Smooth muscle cell (in vitro differentiated cells): Measurements from ENCODE around the gene STAC3. TPM values are rescaled to one million over a fixed set of nuclear protein-coding genes. Genes with fewer than 3 reads are reported as not detected.
A peak's percentile ranks its signal among the peaks of the same experiment; 100 is the strongest.

Experiments used
- DNase-seq: peaks from one replicate; lab custom pipeline; 2025; ENCODE audit not compliant: unreplicated experiment; lab: John Stamatoyannopoulos, UW
- H2AFZ ChIP-seq: fragments of 200-600 bp; sonication (generic); 2 replicates; pipeline ENCODE4 v1.6.0; 2016; ENCODE audit warnings: antibody characterized with exemption, low read depth, mild to moderate bottlenecking
- H3F3A ChIP-seq: fragments of 200-600 bp; sonication (generic); 2 replicates; pipeline ENCODE4 v1.6.0; 2017; ENCODE audit warnings: antibody characterized with exemption, low read depth
- H3K27ac ChIP-seq: fragments of 200-600 bp; sonication (generic); 2 replicates; pipeline ENCODE4 v1.5.1; 2016; ENCODE audit warnings: low read depth, mild to moderate bottlenecking
- H3K27me3 ChIP-seq: fragments of 200-600 bp; sonication (generic); 2 replicates; pipeline ENCODE4 v1.6.1; 2016; ENCODE audit warnings: low read depth, mild to moderate bottlenecking
- H3K36me3 ChIP-seq: fragments of 200-600 bp; sonication (generic); 2 replicates; pipeline ENCODE4 v1.5.1; 2016; ENCODE audit warnings: low read depth
- H3K4me1 ChIP-seq: fragments of 200-600 bp; sonication (generic); 2 replicates; pipeline ENCODE4 v1.5.1; 2016; ENCODE audit warnings: low read depth
- H3K4me2 ChIP-seq: fragments of 200-600 bp; sonication (generic); 2 replicates; pipeline ENCODE4 v1.6.0; 2016; ENCODE audit warnings: mild to moderate bottlenecking
- H3K4me3 ChIP-seq: fragments of 200-600 bp; sonication (generic); 2 replicates; pipeline ENCODE4 v1.5.1; 2016; ENCODE audit warnings: mild to moderate bottlenecking
- H3K79me2 ChIP-seq: fragments of 200-600 bp; sonication (generic); 2 replicates; pipeline ENCODE4 v1.6.0; 2016; ENCODE audit warnings: low read depth, mild to moderate bottlenecking
- H3K9ac ChIP-seq: fragments of 200-600 bp; sonication (generic); 2 replicates; pipeline ENCODE4 v1.6.0; 2016; ENCODE audit warnings: low read depth
- H3K9me3 ChIP-seq: fragments of 200-600 bp; sonication (generic); replicated peaks from 2 replicates; pipeline ENCODE4 v1.5.1; 2016; ENCODE audit warnings: low read depth
- H4K20me1 ChIP-seq: fragments of 200-600 bp; sonication (generic); 2 replicates; pipeline ENCODE4 v1.6.0; 2016; ENCODE audit warnings: low read depth
- CTCF ChIP-seq: fragments of 200-600 bp; sonication (generic); IDR thresholded peaks from 2 replicates; pipeline ENCODE4 v1.5.1; 2017; ENCODE audit warnings: borderline replicate concordance, mild to moderate bottlenecking, antibody characterized with exemption; ENCODE audit not compliant: insufficient read depth, poor library complexity, severe bottlenecking
- WGBS: methylation state at CpG from one replicate; pipeline ENCODE4 v1.1.7; 2016; ENCODE audit warnings: low lambda C conversion rate; 5-methylcytosine and 5-hydroxymethylcytosine counted together
- polyA plus RNA-seq: library from polyadenylated mRNA; unstranded; fragments of >200 nt; fragmentation: Nextera tagmentation; extraction: Ambion mirVana; gene quantifications from 2 replicates; pipeline ENCODE4 v1.2.1, GENCODE V29; 2016
- total RNA-seq: library from RNA; depleted of rRNA; stranded (reverse); fragments of >200 nt; gene quantifications from 2 replicates; pipeline ENCODE4 v1.2.3, GENCODE V29; 2014

The STAC3 gene
- total and polyA plus RNA-seq, 2 experiments from 2014 or later = 1.4 TPM; not detected in 1

GRCh38 chr12:57230381-57231155 lies 20.4 kb downstream of the STAC3 start:
- H2AFZ ChIP-seq = no peak overlapping the region
- no peak for DNase-seq

DNA sequence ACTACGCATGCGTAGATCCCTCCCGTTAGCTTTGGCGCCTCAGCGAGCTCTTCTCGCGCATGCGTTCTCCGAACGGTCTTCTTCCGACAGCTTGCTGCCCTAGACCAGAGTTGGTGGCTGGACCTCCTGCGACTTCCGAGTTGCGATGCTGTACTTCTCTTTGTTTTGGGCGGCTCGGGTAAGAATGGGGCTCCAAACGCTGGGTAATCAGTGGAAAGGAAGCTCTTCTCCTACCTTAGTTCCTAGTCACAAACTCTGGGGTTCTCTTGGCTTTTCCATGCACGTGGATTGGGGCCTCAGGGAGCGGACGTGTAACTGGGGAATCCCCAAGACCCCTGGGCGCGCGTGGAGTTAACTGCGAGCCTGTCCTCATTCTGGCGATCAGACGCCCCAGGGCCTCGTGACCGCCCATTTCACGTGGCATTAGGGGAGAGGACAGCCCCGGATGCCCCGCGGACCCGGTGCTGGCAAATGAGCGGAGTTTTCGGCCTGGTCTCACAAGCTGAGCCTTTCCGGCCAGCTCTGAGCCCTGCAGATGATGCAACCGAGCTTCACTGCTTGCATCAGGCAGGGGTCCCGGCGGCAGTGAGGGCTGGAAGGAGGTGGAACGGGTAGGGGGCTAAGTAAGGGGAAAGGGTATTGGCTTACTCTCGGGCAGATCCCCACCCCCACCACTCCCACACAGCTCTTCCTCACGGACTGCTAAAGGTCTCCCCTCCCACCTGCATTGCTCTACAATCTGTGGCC lies 21.2 kb downstream of the STAC3 start, which contains the start of gene SHMT2:
SHMT2 (plus strand) TSS at position 78 of the 747 bp plus-strand sequence; CDS start at position 146, 68 bp downstream.
- TF ChIP-seq CTCF = no peak
- peak within 1 kb of the TSS; percentile 93 for H3K9ac ChIP-seq
- H3K27me3 ChIP-seq = peaks cover 23% of the 10 kb centered on the region
- H3K79me2 ChIP-seq = peaks cover 13% of the 10 kb centered on the region
- peaks cover 28% of the 10 kb centered on the region for H3F3A ChIP-seq
- H3K4me1 ChIP-seq = peaks cover 36% of the 10 kb centered on the region
- H3K4me2 ChIP-seq = peak within 1 kb of the TSS; percentile 84
- peak; percentile 87 for DNase-seq
- no peak within 1 kb of the TSS for H2AFZ ChIP-seq
- WGBS = 1% methylated on average over 42 of the region's 42 CpGs
- H3K9me3 ChIP-seq = no peaks in the 10 kb centered on the region
- peaks cover 43% of the 10 kb centered on the region for H4K20me1 ChIP-seq
- peak within 1 kb of the TSS; percentile 57 for H3K4me3 ChIP-seq
- H3K36me3 ChIP-seq = no peaks in the 10 kb centered on the region
- H3K27ac ChIP-seq = peak within 1 kb of the TSS; percentile 95

More at GRCh38 chr12:57230381-57231155, 20.4 kb downstream of the STAC3 start:
- no peak for TF ChIP-seq CTCF
- peaks cover 36% of the 10 kb centered on the region for H3K4me1 ChIP-seq
- H3K9ac ChIP-seq = peak overlapping the region; percentile 93
- peaks cover 28% of the 10 kb centered on the region for H3F3A ChIP-seq
- peak overlapping the region; percentile 84 for H3K4me2 ChIP-seq
- H3K79me2 ChIP-seq = peaks cover 13% of the 10 kb centered on the region
- H3K27me3 ChIP-seq = peaks cover 16% of the 10 kb centered on the region
- H3K36me3 ChIP-seq = no peaks in the 10 kb centered on the region
- H3K27ac ChIP-seq = peak overlapping the region; percentile 95
- 39% methylated on average over 10 of the region's 10 CpGs for WGBS
- H3K9me3 ChIP-seq = no peaks in the 10 kb centered on the region
- peaks cover 48% of the 10 kb centered on the region for H4K20me1 ChIP-seq
- peak overlapping the region; percentile 57 for H3K4me3 ChIP-seq

GRCh38 chr12:57229046-57229633 lies 21.8 kb downstream of the STAC3 start:
- Histone ChIP-seq H3K4me1 (peaks cover 36% of the 10 kb centered on the region), H3K9ac (peak overlapping the region; percentile 93), H3K27me3 (peaks cover 28% of the 10 kb centered on the region), H3F3A (peaks cover 28% of the 10 kb centered on the region), H3K9me3 (no peaks in the 10 kb centered on the region), H3K4me3 (peak overlapping the region; percentile 57), H3K27ac (peak overlapping the region; percentile 95), H3K79me2 (peaks cover 13% of the 10 kb centered on the region), H3K36me3 (no peaks in the 10 kb centered on the region), H4K20me1 (peaks cover 36% of the 10 kb centered on the region), H2AFZ (no peak overlapping the region), H3K4me2 (peak overlapping the region; percentile 84)
- WGBS = 8% methylated on average over 9 of the region's 9 CpGs
- DNase-seq = no peak
- TF ChIP-seq CTCF = no peak
